Peyer's patch (tissue), 4 donors: Measurements from ENCODE around the gene THAP9. TPM values are rescaled to one million over a fixed set of nuclear protein-coding genes. Genes with fewer than 3 reads are reported as not detected.

ENCODE experiments used
- DNase-seq, 3 donors: peaks; one replicate each; pipeline ENCODE4 v3.0.0-alpha.2; 2017 to 2019
- H3K27ac ChIP-seq, 4 donors: fragments of 200-600 bp; sonication (generic); one replicate each; pipeline ENCODE4 v1.5.1; 2016 to 2019
- H3K27me3 ChIP-seq, 2 donors: fragments of 200-600 bp; sonication (generic); one replicate each; pipeline ENCODE4 v1.5.1; 2019
- H3K36me3 ChIP-seq, 3 donors: fragments of 200-600 bp; sonication (generic); one replicate each; pipeline ENCODE4 v1.5.1; 2016 to 2019
- H3K4me1 ChIP-seq, 4 donors: fragments of 200-600 bp; sonication (generic); one replicate each; pipeline ENCODE4 v1.5.1; 2016 to 2019
- H3K4me3 ChIP-seq, 4 donors: fragments of 200-600 bp; sonication (generic); 1 replicate in 3 of 4; 2 replicates in 1 of 4; pipeline ENCODE4 v1.5.1; 2016 to 2019; ENCODE audit warnings: mild to moderate bottlenecking in 1 of 4
- H3K9me3 ChIP-seq, 4 donors: fragments of 200-600 bp; sonication (generic); one replicate each; pipeline ENCODE4 v1.5.1; 2016 to 2019; ENCODE audit warnings: mild to moderate bottlenecking in 1 of 4
- POLR2A ChIP-seq, 2 donors: fragments of 450-650 bp; IDR thresholded peaks; one replicate each; pipeline ENCODE4 v1.5.1; 2017; ENCODE audit warnings: antibody characterized with exemption in 2 of 2, mild to moderate bottlenecking in 2 of 2, moderate library complexity in 2 of 2
- total RNA-seq, 4 donors: library from RNA; depleted of rRNA; stranded (reverse); fragments of >200 nt; gene quantifications; one replicate each; pipeline ENCODE4 v1.1.0, GENCODE V29; 2016
- TF ChIP-seq, protein P1 (sequence below), 6 experiments: fragments of 450-650 bp in 4 of 6; fragments of 200-600 bp in 2 of 6; sonication (generic) in 1 of 6; IDR thresholded peaks; one replicate each; pipeline ENCODE4 v1.5.1; 2017 to 2019; ENCODE audit warnings: antibody characterized with exemption in 6 of 6, mild to moderate bottlenecking in 3 of 6, moderate library complexity in 1 of 6

The THAP9 gene
- total RNA-seq, 4 donors from 2014 or later, result 1.7 to 6.7 (median 2.9) TPM

DNA sequence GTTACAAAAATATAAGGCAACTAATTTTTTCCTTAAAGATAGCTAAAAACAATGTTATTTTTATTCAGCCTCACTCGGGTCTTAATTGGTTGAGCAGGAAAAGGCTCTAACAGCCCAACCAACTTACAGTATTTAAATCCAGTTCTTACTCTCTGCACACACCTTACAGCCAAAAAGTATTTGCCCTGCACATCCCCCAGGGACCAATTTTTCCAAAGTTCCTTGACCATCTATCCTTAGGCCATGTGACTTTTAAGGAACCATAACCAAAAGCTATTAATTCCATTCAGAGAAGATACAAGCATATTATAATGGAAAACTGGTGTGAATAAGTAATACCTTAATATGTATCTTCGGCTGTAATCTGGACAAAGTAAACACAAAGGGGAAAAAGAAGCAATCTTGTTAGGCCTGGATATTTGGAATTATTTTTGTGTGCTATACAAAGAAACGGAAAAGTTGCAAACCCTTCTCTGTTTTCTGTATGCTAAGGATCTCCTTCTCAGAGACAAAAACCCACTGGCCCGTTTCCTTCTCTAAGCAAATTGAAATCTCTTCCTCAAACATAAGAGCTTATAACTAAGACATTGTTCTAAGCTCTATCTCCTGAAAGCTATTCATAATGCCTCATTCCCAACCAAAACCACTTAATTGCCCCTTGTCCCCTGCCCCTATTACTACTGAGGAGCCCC is 1.0 kb upstream of the THAP9 start:
- Histone ChIP-seq H3K36me3 (peaks cover 0 to 17% (median 0%) of the 10 kb centered on the region in 3 donors), H3K27ac (peak overlapping the region; percentile 90 to 100 (median 96)), H3K27me3 (no peaks in the 10 kb centered on the region), H3K4me1 (peaks cover 0 to 8% (median 3%) of the 10 kb centered on the region in 4 donors), H3K9me3 (no peaks in the 10 kb centered on the region), H3K4me3 (peak overlapping the region; percentile 54 to 73 (median 60))
- no peak for DNase-seq
- TF ChIP-seq, protein P1, sequence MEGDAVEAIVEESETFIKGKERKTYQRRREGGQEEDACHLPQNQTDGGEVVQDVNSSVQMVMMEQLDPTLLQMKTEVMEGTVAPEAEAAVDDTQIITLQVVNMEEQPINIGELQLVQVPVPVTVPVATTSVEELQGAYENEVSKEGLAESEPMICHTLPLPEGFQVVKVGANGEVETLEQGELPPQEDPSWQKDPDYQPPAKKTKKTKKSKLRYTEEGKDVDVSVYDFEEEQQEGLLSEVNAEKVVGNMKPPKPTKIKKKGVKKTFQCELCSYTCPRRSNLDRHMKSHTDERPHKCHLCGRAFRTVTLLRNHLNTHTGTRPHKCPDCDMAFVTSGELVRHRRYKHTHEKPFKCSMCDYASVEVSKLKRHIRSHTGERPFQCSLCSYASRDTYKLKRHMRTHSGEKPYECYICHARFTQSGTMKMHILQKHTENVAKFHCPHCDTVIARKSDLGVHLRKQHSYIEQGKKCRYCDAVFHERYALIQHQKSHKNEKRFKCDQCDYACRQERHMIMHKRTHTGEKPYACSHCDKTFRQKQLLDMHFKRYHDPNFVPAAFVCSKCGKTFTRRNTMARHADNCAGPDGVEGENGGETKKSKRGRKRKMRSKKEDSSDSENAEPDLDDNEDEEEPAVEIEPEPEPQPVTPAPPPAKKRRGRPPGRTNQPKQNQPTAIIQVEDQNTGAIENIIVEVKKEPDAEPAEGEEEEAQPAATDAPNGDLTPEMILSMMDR (IDR thresholded peaks at IDR 0.05), result no peak
- TF ChIP-seq POLR2A (IDR thresholded peaks at IDR 0.05), result no peak

DNA sequence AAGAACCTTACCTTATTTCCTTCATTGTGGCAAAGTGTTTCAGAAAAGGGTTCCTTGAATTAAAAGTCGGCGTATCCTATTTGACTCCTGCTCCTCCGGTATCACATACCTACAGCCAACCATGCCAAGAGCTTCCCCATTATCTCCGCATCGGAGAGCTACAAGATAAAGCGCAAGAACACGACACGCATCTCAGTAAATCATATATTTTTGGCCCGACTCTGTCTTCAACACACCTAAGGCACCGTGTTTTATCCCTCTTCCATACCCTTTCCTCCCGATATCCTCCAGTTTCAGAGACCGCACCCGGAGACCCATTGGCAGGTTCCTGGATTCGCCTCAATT is 497 bp upstream of the THAP9 start:
- H3K9me3 ChIP-seq, result no peaks in the 10 kb centered on the region
- peaks cover 0 to 8% (median 3%) of the 10 kb centered on the region in 4 donors for H3K4me1 ChIP-seq
- no peaks in the 10 kb centered on the region for H3K27me3 ChIP-seq
- peak overlapping the region; percentile 90 to 100 (median 96) for H3K27ac ChIP-seq
- peak overlapping the region; percentile 54 to 73 (median 60) for H3K4me3 ChIP-seq
- TF ChIP-seq POLR2A (IDR thresholded peaks at IDR 0.05), result no peak
- TF ChIP-seq, protein P1 (IDR thresholded peaks at IDR 0.05), result no peak
- H3K36me3 ChIP-seq, result peaks cover 0 to 12% (median 0%) of the 10 kb centered on the region in 3 donors
- DNase-seq, result peak in 1 of 3 donors; percentile 20

DNA sequence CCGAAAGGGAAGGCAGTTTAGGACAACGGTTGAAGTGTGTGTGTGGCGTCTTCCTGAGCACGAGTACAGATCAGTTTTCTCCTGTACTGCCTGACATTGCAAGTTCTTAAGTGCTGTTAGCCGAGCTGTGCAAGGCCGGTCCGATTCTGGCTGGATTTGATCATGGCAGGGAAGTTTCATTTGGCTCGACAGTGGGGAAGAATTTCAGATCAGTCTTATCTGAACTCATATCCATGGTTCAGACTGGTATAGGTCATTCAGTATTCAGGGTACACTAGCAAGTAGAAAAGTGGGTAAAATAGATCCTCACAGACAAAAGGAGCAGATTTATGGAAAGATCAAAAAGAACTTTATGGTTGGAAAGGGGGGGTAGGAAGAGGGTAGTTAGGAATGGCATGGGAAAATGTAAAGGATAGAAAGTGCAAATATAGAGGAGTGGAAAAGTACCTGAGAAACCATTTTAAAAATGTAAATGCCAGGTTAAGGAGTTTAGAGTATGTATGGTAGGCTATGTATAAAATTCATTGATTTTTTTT is 716 bp downstream of the THAP9 start:
- DNase-seq, result no peak
- Histone ChIP-seq H3K4me1 (peaks cover 0 to 8% (median 3%) of the 10 kb centered on the region in 4 donors), H3K27ac (peak overlapping the region; percentile 90 to 100 (median 96)), H3K27me3 (no peaks in the 10 kb centered on the region), H3K4me3 (peak overlapping the region; percentile 54 to 73 (median 60)), H3K9me3 (no peaks in the 10 kb centered on the region), H3K36me3 (peaks cover 0 to 7% (median 0%) of the 10 kb centered on the region in 3 donors)
- no peak for TF ChIP-seq POLR2A (IDR thresholded peaks at IDR 0.05)

DNA sequence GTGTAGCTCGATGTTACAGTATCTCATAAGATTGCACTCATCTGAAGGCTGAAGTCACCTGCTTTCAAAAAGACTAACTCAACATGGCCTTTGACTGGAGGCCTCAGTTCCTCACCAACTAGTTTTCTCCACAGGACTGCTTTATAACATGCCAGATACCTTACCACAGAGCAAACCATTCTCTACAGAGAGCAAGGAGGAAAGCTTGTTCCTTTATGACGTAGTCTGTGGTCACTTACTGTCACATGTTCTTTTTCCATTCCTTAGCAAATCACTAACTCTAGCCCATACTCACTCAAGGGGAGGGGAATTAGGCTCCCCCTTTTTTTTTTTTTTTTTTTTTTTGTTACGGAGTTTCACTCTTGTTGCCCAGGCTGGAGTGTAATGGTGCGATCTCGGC is 3.2 kb downstream of the THAP9 start:
- no peaks in the 10 kb centered on the region for H3K9me3 ChIP-seq
- H3K4me3 ChIP-seq, result no peak overlapping the region
- TF ChIP-seq POLR2A (IDR thresholded peaks at IDR 0.05), result no peak
- TF ChIP-seq, protein P1 (IDR thresholded peaks at IDR 0.05), result no peak
- peaks cover 0 to 5% (median 0%) of the 10 kb centered on the region in 4 donors for H3K4me1 ChIP-seq
- DNase-seq, result no peak
- H3K27me3 ChIP-seq, result no peaks in the 10 kb centered on the region
- no peaks in the 10 kb centered on the region for H3K36me3 ChIP-seq
- H3K27ac ChIP-seq, result no peak overlapping the region

DNA sequence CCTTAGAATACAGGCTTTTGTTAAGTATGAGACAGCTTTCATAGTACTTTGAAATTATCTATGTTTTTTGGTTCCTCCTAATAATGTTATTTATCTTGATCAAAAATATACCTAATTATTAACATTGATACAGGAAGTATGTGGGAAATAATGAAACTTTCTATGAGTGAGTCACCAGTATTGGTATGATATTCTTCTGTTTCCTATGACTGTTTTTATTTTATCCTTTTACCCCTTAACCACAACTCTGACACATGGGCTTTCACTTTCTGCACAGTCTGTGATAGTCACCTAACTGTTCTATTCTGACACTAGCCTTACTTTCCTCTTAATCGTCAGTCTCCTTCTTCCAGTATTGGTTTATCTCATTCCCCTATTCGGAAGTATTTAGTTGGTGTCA is 4.7 kb downstream of the THAP9 start:
- H3K27ac ChIP-seq, result no peak overlapping the region
- H3K9me3 ChIP-seq, result no peaks in the 10 kb centered on the region
- H3K4me3 ChIP-seq, result no peak overlapping the region
- no peaks in the 10 kb centered on the region for H3K4me1 ChIP-seq
- no peaks in the 10 kb centered on the region for H3K27me3 ChIP-seq
- DNase-seq, result no peak
- TF ChIP-seq, protein P1 (IDR thresholded peaks at IDR 0.05), result no peak
- TF ChIP-seq POLR2A (IDR thresholded peaks at IDR 0.05), result no peak
- no peaks in the 10 kb centered on the region for H3K36me3 ChIP-seq

DNA sequence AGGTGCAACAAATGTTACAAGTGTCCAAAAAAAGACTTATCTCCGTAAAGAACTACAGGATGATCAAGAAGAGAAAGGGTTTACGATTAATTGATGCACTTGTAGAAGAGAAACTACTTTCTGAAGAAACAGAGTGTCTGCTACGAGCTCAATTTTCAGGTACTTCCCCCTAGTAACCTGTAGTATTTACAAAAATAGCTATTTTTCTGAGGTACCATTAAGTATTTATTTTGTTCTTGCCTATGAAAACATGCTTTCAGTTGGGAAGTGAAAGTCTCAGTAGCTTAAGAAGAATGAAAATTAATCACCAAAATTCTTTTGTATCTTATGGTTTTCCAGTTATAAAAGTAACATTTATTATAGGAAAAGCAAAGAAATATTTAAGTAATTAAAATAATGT is 5.9 kb downstream of the THAP9 start:
- no peak overlapping the region for H3K27ac ChIP-seq
- H3K9me3 ChIP-seq, result no peaks in the 10 kb centered on the region
- H3K27me3 ChIP-seq, result no peaks in the 10 kb centered on the region
- H3K36me3 ChIP-seq, result peaks cover 0 to 7% (median 0%) of the 10 kb centered on the region in 3 donors
- H3K4me3 ChIP-seq, result no peak overlapping the region
- TF ChIP-seq POLR2A (IDR thresholded peaks at IDR 0.05), result no peak
- TF ChIP-seq, protein P1 (IDR thresholded peaks at IDR 0.05), result no peak
- DNase-seq, result no peak
- H3K4me1 ChIP-seq, result no peaks in the 10 kb centered on the region
